ENCODE results near the gene GRID1. TPM values are rescaled to one million over a fixed set of nuclear protein-coding genes. Genes with fewer than 3 reads are reported as not detected.

Gene GRID1
- total RNA-seq, 3 donors from 2014 or later, result 0.61 to 1.9 (median 0.87) TPM

DNA sequence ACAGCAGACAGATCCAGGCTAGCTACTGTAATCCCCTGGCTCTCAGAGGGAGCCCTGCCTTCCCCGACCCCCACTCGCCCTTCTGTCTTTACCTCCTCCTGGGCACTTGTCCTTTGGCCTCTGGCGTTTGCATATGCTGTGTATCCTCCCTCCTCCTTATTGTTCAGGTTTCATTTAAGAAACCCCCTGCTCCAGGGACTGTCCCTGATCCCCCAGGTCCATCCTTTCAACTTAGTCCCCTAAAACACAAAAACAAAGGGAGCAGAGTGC lies 25.7 kb downstream of the GRID1 start:
- DNase-seq (no peak), ATAC-seq (no peak)
- H3K36me3 ChIP-seq (ENCODE audit: low read depth), result no peaks in the 10 kb centered on the region
- H3K9me3 ChIP-seq, result no peaks in the 10 kb centered on the region
- intact Hi-C loops (cut with DNase I, micrococcal nuclease), result no loop called here
- H3K4me1 ChIP-seq (ENCODE audit: low read depth), result no peaks in the 10 kb centered on the region
- no peak overlapping the region for H3K4me3 ChIP-seq
- TF ChIP-seq, protein P1, sequence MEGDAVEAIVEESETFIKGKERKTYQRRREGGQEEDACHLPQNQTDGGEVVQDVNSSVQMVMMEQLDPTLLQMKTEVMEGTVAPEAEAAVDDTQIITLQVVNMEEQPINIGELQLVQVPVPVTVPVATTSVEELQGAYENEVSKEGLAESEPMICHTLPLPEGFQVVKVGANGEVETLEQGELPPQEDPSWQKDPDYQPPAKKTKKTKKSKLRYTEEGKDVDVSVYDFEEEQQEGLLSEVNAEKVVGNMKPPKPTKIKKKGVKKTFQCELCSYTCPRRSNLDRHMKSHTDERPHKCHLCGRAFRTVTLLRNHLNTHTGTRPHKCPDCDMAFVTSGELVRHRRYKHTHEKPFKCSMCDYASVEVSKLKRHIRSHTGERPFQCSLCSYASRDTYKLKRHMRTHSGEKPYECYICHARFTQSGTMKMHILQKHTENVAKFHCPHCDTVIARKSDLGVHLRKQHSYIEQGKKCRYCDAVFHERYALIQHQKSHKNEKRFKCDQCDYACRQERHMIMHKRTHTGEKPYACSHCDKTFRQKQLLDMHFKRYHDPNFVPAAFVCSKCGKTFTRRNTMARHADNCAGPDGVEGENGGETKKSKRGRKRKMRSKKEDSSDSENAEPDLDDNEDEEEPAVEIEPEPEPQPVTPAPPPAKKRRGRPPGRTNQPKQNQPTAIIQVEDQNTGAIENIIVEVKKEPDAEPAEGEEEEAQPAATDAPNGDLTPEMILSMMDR (IDR thresholded peaks at IDR 0.05), result no peak

GRCh38 chr10:86340176-86340990 lies 26.2 kb downstream of the GRID1 start:
- no peaks in the 10 kb centered on the region for H3K9me3 ChIP-seq
- TF ChIP-seq, protein P1 (IDR thresholded peaks at IDR 0.05), result no peak
- intact Hi-C loops (cut with DNase I, micrococcal nuclease), result no loop called here
- H3K4me3 ChIP-seq, result no peak overlapping the region
- no peaks in the 10 kb centered on the region for H3K36me3 ChIP-seq (ENCODE audit: low read depth)
- DNase-seq (peak in 1 of 3 donors; percentile 17), ATAC-seq (no peak)
- no peaks in the 10 kb centered on the region for H3K4me1 ChIP-seq (ENCODE audit: low read depth)

DNA sequence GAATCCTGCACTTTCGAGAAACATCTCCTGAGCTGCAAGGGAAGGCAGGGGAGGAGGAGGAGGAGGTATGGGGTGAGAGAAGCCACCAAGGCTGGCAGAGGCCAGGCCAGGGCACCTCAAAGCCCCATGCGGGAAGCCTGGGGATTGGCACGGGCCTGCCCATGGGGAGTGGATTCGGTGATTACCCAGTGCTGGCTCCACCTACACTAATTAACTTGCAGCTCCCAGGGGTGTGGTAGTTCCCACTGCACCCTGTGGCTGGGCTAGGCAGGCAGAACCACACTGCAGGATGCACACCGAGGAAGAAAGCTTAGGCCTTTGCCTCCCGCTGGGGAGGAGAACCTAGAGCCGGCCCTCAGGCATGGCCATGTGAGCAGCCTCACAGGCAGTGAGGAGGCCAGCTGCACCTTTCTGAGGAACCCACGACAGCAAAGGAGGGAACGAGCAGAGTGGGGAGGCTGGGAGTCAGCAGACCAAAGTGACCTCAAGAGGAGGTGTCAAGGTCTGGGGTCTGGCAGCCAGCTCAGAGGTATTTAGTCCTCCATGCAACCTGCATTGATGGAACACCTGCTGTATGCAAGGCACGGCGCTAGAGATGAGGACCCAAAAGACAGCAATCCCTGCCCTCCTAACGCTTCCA lies 27.2 kb downstream of the GRID1 start:
- intact Hi-C loops (cut with DNase I, micrococcal nuclease), result no loop called here
- peak; percentile 54 for ATAC-seq
- Histone ChIP-seq H3K9me3 (no peaks in the 10 kb centered on the region), H3K36me3 (ENCODE audit: low read depth) (no peaks in the 10 kb centered on the region), H3K4me1 (ENCODE audit: low read depth) (no peaks in the 10 kb centered on the region), H3K4me3 (no peak overlapping the region)
- TF ChIP-seq, protein P1 (IDR thresholded peaks at IDR 0.05), result no peak
- peak in 1 of 3 donors; percentile 18 for DNase-seq

DNA sequence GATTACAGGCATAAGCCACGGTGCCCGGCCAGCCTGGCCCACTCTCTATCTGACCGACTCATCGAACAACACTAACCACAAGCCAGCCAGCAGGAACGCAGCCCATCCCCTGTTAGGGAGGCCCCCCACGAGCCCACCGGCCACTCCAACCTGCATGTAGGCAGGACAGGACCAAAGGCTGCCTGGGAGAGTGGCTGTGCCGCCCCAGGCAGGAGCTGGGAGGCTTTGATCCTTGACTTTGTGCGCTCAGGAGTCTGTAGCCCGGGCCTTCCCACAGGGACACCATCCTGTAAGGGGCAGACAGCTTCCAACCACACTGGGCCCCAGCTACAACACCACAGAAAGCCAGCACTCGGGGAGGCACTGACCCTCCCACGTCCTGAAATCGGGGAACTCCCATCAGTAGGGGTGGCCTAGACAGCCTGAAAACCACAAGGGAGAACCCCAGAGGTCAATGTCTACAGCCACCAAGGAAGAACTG lies 29.4 kb downstream of the GRID1 start:
- TF ChIP-seq, protein P1 (IDR thresholded peaks at IDR 0.05), result no peak
- intact Hi-C loops (cut with DNase I, micrococcal nuclease), result no loop called here
- ATAC-seq (no peak), DNase-seq (peak in 1 of 3 donors; percentile 14)
- H3K4me1 ChIP-seq (ENCODE audit: low read depth), result no peaks in the 10 kb centered on the region
- H3K36me3 ChIP-seq (ENCODE audit: low read depth), result no peaks in the 10 kb centered on the region
- H3K4me3 ChIP-seq, result no peak overlapping the region
- H3K9me3 ChIP-seq, result no peaks in the 10 kb centered on the region

- H3K36me3 ChIP-seq (ENCODE audit: low read depth), result no peaks in the 10 kb centered on the region
- intact Hi-C loops (cut with DNase I, micrococcal nuclease), result no loop called here
- ATAC-seq, result no peak
- TF ChIP-seq, protein P1 (IDR thresholded peaks at IDR 0.05), result no peak
- H3K4me3 ChIP-seq, result no peak overlapping the region
- no peaks in the 10 kb centered on the region for H3K4me1 ChIP-seq (ENCODE audit: low read depth)
- DNase-seq, result peak in 1 of 3 donors; percentile 22
- no peaks in the 10 kb centered on the region for H3K9me3 ChIP-seq
Observed at GRCh38 chr10:86336341-86336740, 30.3 kb downstream of the GRID1 start.
